B cell (primary cell): ENCODE data around the gene INSR. TPM values are rescaled to one million over a fixed set of nuclear protein-coding genes. Genes with fewer than 3 reads are reported as not detected.
A peak's percentile ranks its signal among the peaks of the same experiment; 100 is the strongest.

Source experiments
- ATAC-seq: fragments of 200-7000 bp; cut with Tn5 transposase; one replicate; pipeline ENCODE4 v1.10.0; 2021; ENCODE audit warnings: low read depth, mild to moderate bottlenecking, moderate number of reproducible peaks, moderate library complexity
- CTCF ChIA-PET: fragments of 350-600 bp; sonication (Branson Sonifier 250); formaldehyde crosslinking; loops from one replicate; lab custom pipeline; 2021; ENCODE audit warnings: antibody characterized with exemption, inconsistent platforms; lab: Charles Lee
- POLR2A ChIA-PET: fragments of 350-600 bp; sonication (Branson Sonifier 250); formaldehyde crosslinking; loops from one replicate; lab custom pipeline; 2021; ENCODE audit warnings: antibody characterized with exemption; lab: Charles Lee
- DNase-seq: peaks from one replicate; pipeline ENCODE4 v3.0.0; 2013
- H2AFZ ChIP-seq: 2 replicates; pipeline ENCODE4 v1.6.1; 2012; ENCODE audit warnings: mild to moderate bottlenecking, low read depth, low read length; ENCODE audit not compliant: insufficient read depth, poor library complexity, severe bottlenecking
- H3K27ac ChIP-seq, 2 donors: 1 replicate in 1 of 2; 2 replicates in 1 of 2; pipeline ENCODE4 v1.5.1; 2012 to 2013; ENCODE audit warnings: low read length in 2 of 2, mild to moderate bottlenecking in 2 of 2, moderate library complexity in 1 of 2
- H3K27me3 ChIP-seq, 4 experiments: fragments of 200-600 bp in 1 of 4; sonication (generic) in 1 of 4; replicated peaks in 1 of 4; 1 replicate in 2 of 4; 2 replicates in 2 of 4; pipeline versions ENCODE4 v1.6.1 to v1.7.0; 2013 to 2016; ENCODE audit warnings: low read length in 3 of 4, mild to moderate bottlenecking in 2 of 4, mixed read lengths in 1 of 4, moderate library complexity in 1 of 4; ENCODE audit not compliant: insufficient read depth in 4 of 4, control insufficient read depth in 3 of 4; ENCODE audit errors: control extremely low read depth in 1 of 4
- H3K36me3 ChIP-seq, 2 experiments: replicated peaks in 1 of 2; 1 replicate in 1 of 2; 2 replicates in 1 of 2; pipeline versions ENCODE4 v1.6.1 to v1.7.1; 2013; ENCODE audit warnings: low read length in 1 of 2; ENCODE audit not compliant: insufficient read depth in 2 of 2, control insufficient read depth in 1 of 2; ENCODE audit errors: control extremely low read depth in 1 of 2, extremely low read depth in 1 of 2
- H3K4me1 ChIP-seq, 2 donors: fragments of 200-600 bp in 1 of 2; sonication (generic) in 1 of 2; 1 replicate in 1 of 2; 2 replicates in 1 of 2; pipeline versions ENCODE4 v1.5.1 to v1.6.1; 2013 to 2017; ENCODE audit warnings: low read length in 2 of 2; ENCODE audit not compliant: control insufficient read depth in 2 of 2, insufficient read depth in 2 of 2
- H3K4me2 ChIP-seq: replicated peaks from 2 replicates; pipeline ENCODE3; 2012; ENCODE audit warnings: mild to moderate bottlenecking, low read depth, low read length; ENCODE audit not compliant: poor library complexity, severe bottlenecking
- H3K4me3 ChIP-seq, 5 experiments: fragments of 200-600 bp in 1 of 5; sonication (generic) in 1 of 5; 1 replicate in 3 of 5; 2 replicates in 2 of 5; pipeline versions ENCODE4 v1.5.1 to v1.7.0; 2011 to 2016; ENCODE audit warnings: low read length in 4 of 5, mild to moderate bottlenecking in 4 of 5, low read depth in 2 of 5, control low read depth in 1 of 5, moderate library complexity in 1 of 5; ENCODE audit not compliant: insufficient read depth in 1 of 5; ENCODE audit errors: control extremely low read depth in 1 of 5, extremely low read depth in 1 of 5
- H3K79me2 ChIP-seq: fragments of 200-600 bp; sonication (generic); one replicate; pipeline ENCODE4 v1.6.0; 2016; ENCODE audit warnings: low read length; ENCODE audit not compliant: control insufficient read depth, insufficient read depth
- H3K9ac ChIP-seq: fragments of 200-600 bp; sonication (generic); 2 replicates; pipeline ENCODE4 v1.6.1; 2017; ENCODE audit warnings: mild to moderate bottlenecking, low read length, moderate library complexity
- H3K9me3 ChIP-seq, 3 donors: one replicate each; pipeline versions ENCODE4 v1.6.1 to v1.7.1; 2013; ENCODE audit warnings: low read length in 2 of 3; ENCODE audit not compliant: control insufficient read depth in 2 of 3, insufficient read depth in 1 of 3; ENCODE audit errors: control extremely low read depth in 1 of 3
- H4K20me1 ChIP-seq: 2 replicates; pipeline ENCODE4 v1.6.0; 2012; ENCODE audit warnings: mild to moderate bottlenecking, low read length; ENCODE audit not compliant: insufficient read depth, control insufficient read depth, poor library complexity, severe bottlenecking
- H3K27ac Mint-ChIP-seq: one replicate; pipeline ENCODE4 v1.8.0; 2021; ENCODE audit warnings: mixed read lengths
- H3K27me3 Mint-ChIP-seq: one replicate; pipeline ENCODE4 v1.8.0; 2021; ENCODE audit warnings: mixed read lengths
- H3K4me1 Mint-ChIP-seq: one replicate; pipeline ENCODE4 v1.8.0; 2021; ENCODE audit warnings: mixed read lengths
- H3K4me3 Mint-ChIP-seq: one replicate; pipeline ENCODE4 v1.8.0; 2021; ENCODE audit warnings: mixed read lengths
- H3K9me3 Mint-ChIP-seq: one replicate; pipeline ENCODE4 v1.8.0; 2022; ENCODE audit warnings: mixed read lengths; ENCODE audit not compliant: insufficient read depth
- EZH2 ChIP-seq: IDR thresholded peaks from 2 replicates; pipeline ENCODE4 v1.6.1; 2012; ENCODE audit warnings: borderline replicate concordance, low read depth, mild to moderate bottlenecking, moderate library complexity, low read length; ENCODE audit not compliant: insufficient read depth, poor library complexity, severe bottlenecking
- WGBS: methylation state at CpG from one replicate; pipeline ENCODE4 v1.1.5; 2013; ENCODE audit warnings: missing lambda C conversion rate; ENCODE audit not compliant: insufficient coverage; 5-methylcytosine and 5-hydroxymethylcytosine counted together
- intact Hi-C: fragments of 100-400 bp; cut with micrococcal nuclease; formaldehyde crosslinking; loops from one replicate; pipeline ENCODE4 v1.10.0; 2022
- polyA plus RNA-seq: library from polyadenylated mRNA; depleted of rRNA; stranded (reverse); fragments of >200 nt; gene quantifications from 2 replicates; pipeline ENCODE4 v1.2.3, GENCODE V29; 2012
- total RNA-seq, 2 donors: library from RNA; stranded (reverse); fragments of 120-200 nt in 1 of 2; gene quantifications; 1 replicate in 1 of 2; 2 replicates in 1 of 2; pipeline versions ENCODE4 v1.2.3 to v1.2.4, GENCODE V29; 2013 to 2022
- TF ChIP-seq, protein P1 (sequence below): fragments of 200-600 bp; IDR thresholded peaks from one replicate; pipeline ENCODE4 v1.8.0; 2022; ENCODE audit warnings: antibody characterized with exemption, mild to moderate bottlenecking

The INSR gene
- total and polyA plus RNA-seq, 2 donors (not counting 1 experiment from before 2014, with no cell fraction given): 1.4 to 6.3 TPM

DNA sequence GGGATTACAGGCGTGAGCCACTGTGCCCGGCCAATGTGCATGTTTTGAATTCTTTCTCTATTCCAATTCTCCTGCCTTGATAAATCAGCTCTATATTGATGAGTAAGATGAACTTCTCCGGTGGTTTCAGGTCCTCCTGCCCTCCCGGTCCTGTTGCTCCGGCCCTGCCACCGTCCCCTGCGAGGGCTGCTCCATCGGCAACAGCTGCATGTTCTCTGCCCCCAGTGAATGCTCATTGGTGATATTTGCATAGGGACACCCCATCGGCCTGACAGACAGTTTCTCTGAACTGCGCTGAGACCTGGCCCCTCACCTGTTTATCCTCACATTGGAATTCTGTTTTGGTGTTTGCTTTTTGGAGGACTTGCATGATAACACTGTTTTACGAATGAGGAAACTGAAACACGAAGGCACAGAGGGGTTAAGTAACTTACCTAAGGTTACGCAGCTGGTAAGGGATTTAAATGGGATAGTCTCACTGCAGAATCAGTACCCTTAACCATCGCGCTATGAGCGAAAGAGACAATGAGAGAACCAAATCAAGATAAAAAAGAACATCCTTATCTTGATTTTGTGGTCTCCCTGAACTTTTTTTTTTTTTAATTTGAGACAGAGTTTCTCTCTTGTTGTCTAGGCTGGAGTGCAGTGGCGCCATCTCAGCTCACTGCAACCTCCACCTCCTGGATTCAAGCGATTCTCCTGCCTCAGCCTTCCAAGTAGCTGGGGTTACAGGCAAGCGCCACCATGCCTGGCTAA lies 192.5 kb downstream of the INSR start:
- Mint-ChIP-seq H3K9me3 (peaks cover 3% of the 10 kb centered on the region), H3K4me1 (peaks cover 23% of the 10 kb centered on the region), H3K4me3 (peak overlapping the region; percentile 64), H3K27ac (peak overlapping the region; percentile 47), H3K27me3 (no peaks in the 10 kb centered on the region)
- peaks cover 0 to 9% (median 2%) of the 10 kb centered on the region in 3 donors for H3K9me3 ChIP-seq
- DNase-seq: no peak
- no peak for TF ChIP-seq EZH2
- TF ChIP-seq, protein P1, sequence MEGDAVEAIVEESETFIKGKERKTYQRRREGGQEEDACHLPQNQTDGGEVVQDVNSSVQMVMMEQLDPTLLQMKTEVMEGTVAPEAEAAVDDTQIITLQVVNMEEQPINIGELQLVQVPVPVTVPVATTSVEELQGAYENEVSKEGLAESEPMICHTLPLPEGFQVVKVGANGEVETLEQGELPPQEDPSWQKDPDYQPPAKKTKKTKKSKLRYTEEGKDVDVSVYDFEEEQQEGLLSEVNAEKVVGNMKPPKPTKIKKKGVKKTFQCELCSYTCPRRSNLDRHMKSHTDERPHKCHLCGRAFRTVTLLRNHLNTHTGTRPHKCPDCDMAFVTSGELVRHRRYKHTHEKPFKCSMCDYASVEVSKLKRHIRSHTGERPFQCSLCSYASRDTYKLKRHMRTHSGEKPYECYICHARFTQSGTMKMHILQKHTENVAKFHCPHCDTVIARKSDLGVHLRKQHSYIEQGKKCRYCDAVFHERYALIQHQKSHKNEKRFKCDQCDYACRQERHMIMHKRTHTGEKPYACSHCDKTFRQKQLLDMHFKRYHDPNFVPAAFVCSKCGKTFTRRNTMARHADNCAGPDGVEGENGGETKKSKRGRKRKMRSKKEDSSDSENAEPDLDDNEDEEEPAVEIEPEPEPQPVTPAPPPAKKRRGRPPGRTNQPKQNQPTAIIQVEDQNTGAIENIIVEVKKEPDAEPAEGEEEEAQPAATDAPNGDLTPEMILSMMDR: no peak
- CTCF ChIA-PET: interaction anchor here (0.7 to 2.7 kb wide), 18 partner anchors 9 to 901 kb away, joined by 3 to 18 read pairs (median 4); partner anchors contain the start of gene MCEMP1
- no peaks in the 10 kb centered on the region for H3K27me3 ChIP-seq
- ATAC-seq: no peak
- H3K9ac ChIP-seq: no peak overlapping the region
- H3K4me1 ChIP-seq: peaks cover 10 to 19% of the 10 kb centered on the region in 2 donors
- WGBS: 84% methylated on average over 12 of the region's 19 CpGs
- POLR2A ChIA-PET: interaction anchor here (0.6 to 0.7 kb wide), 3 partner anchors 88 to 417 kb away, joined by 3 to 5 read pairs (median 5); no protein-coding TSS in a partner anchor
- H3K4me3 ChIP-seq: no peak overlapping the region
- intact Hi-C loops: loop anchor here (1.0 kb wide), 1 partner anchor 240 kb away; no protein-coding TSS in a partner anchor
- H3K36me3 ChIP-seq: no peaks in the 10 kb centered on the region
- H3K4me2 ChIP-seq: no peak overlapping the region
- H2AFZ ChIP-seq: no peak overlapping the region
- no peaks in the 10 kb centered on the region for H4K20me1 ChIP-seq
- no peak overlapping the region for H3K27ac ChIP-seq
- no peaks in the 10 kb centered on the region for H3K79me2 ChIP-seq

DNA sequence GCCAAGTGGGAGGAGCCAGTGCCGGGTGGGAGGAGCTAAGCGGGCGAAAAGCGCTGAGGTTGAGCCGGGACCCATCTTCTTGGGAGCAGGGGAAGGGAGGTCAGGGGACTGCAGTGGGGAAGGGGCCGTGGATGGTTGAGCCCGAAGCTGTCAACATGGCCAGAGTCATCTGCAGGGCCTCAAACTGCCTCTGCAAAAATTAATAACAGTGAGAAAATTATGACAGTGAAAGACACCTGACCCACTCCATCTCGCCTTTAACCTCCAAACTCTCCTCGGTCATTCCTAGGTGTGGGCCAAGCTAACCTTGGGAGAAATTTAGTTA lies 194.7 kb downstream of the INSR start:
- POLR2A ChIA-PET: interaction anchor here (0.6 to 1.3 kb wide), 4 partner anchors 30 to 594 kb away, joined by 3 to 9 read pairs (median 5); partner anchors contain the start of genes ARHGEF18 and ZNF557
- H3K4me3 ChIP-seq: peak overlapping the region; percentile 19 to 87 (median 82)

More for the DNA sequence above, 194.7 kb downstream of the INSR start:
- Mint-ChIP-seq H3K4me1 (peaks cover 23% of the 10 kb centered on the region), H3K4me3 (peak overlapping the region; percentile 93), H3K9me3 (peaks cover 15% of the 10 kb centered on the region), H3K27me3 (no peaks in the 10 kb centered on the region), H3K27ac (peak overlapping the region; percentile 90)
- TF ChIP-seq, protein P1: no peak
- TF ChIP-seq EZH2: no peak
- peak overlapping the region; percentile 99 for H3K4me2 ChIP-seq
- H4K20me1 ChIP-seq: no peaks in the 10 kb centered on the region
- H3K36me3 ChIP-seq: no peaks in the 10 kb centered on the region
- H3K79me2 ChIP-seq: no peaks in the 10 kb centered on the region
- peaks cover 1 to 25% (median 9%) of the 10 kb centered on the region in 3 donors for H3K9me3 ChIP-seq
- intact Hi-C loops: loop anchor here (1.0 to 5.0 kb wide), 3 partner anchors 30 to 578 kb away; partner anchors contain the start of genes MCEMP1 and ZNF557
- ATAC-seq: no peak
- no peak for DNase-seq
- H2AFZ ChIP-seq: peak overlapping the region; percentile 100
- CTCF ChIA-PET: interaction anchor here (0.6 to 1.2 kb wide), 12 partner anchors 22 to 1813 kb away, joined by 3 to 7 read pairs (median 4); no protein-coding TSS in a partner anchor
- WGBS: 0% methylated on average over 7 of the region's 9 CpGs
- H3K27ac ChIP-seq: peak overlapping the region; percentile 76 to 93
- H3K9ac ChIP-seq: peak overlapping the region; percentile 97
- H3K4me1 ChIP-seq: peaks cover 10 to 15% of the 10 kb centered on the region in 2 donors
- no peaks in the 10 kb centered on the region for H3K27me3 ChIP-seq
